ENCODE measurements around the gene LHPP. TPM values are rescaled to one million over a fixed set of nuclear protein-coding genes. Genes with fewer than 3 reads are reported as not detected.

Gene LHPP
- total and polyA plus RNA-seq, 10 of the 15 experiments (the other 5 are each of a cell fraction or from before 2014, with no cell fraction given), result 0.79 to 9.8 (median 6.7) TPM

- TF ChIP-seq, protein P1, sequence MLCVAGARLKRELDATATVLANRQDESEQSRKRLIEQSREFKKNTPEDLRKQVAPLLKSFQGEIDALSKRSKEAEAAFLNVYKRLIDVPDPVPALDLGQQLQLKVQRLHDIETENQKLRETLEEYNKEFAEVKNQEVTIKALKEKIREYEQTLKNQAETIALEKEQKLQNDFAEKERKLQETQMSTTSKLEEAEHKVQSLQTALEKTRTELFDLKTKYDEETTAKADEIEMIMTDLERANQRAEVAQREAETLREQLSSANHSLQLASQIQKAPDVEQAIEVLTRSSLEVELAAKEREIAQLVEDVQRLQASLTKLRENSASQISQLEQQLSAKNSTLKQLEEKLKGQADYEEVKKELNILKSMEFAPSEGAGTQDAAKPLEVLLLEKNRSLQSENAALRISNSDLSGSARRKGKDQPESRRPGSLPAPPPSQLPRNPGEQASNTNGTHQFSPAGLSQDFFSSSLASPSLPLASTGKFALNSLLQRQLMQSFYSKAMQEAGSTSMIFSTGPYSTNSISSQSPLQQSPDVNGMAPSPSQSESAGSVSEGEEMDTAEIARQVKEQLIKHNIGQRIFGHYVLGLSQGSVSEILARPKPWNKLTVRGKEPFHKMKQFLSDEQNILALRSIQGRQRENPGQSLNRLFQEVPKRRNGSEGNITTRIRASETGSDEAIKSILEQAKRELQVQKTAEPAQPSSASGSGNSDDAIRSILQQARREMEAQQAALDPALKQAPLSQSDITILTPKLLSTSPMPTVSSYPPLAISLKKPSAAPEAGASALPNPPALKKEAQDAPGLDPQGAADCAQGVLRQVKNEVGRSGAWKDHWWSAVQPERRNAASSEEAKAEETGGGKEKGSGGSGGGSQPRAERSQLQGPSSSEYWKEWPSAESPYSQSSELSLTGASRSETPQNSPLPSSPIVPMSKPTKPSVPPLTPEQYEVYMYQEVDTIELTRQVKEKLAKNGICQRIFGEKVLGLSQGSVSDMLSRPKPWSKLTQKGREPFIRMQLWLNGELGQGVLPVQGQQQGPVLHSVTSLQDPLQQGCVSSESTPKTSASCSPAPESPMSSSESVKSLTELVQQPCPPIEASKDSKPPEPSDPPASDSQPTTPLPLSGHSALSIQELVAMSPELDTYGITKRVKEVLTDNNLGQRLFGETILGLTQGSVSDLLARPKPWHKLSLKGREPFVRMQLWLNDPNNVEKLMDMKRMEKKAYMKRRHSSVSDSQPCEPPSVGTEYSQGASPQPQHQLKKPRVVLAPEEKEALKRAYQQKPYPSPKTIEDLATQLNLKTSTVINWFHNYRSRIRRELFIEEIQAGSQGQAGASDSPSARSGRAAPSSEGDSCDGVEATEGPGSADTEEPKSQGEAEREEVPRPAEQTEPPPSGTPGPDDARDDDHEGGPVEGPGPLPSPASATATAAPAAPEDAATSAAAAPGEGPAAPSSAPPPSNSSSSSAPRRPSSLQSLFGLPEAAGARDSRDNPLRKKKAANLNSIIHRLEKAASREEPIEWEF (IDR thresholded peaks at IDR 0.05; ENCODE audit: insufficient replicate concordance, low read depth, low read length), result no peak
- TF ChIP-seq NR2C2 (IDR thresholded peaks at IDR 0.05; ENCODE audit: borderline replicate concordance, control insufficient read depth, insufficient read length, low read depth), result no peak
- no peak for TF ChIP-seq TBL1XR1 (IDR thresholded peaks at IDR 0.05; ENCODE audit: low read depth, low read length)
- TF ChIP-seq, protein P2, sequence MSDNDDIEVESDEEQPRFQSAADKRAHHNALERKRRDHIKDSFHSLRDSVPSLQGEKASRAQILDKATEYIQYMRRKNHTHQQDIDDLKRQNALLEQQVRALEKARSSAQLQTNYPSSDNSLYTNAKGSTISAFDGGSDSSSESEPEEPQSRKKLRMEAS (IDR thresholded peaks at IDR 0.05; ENCODE audit: low read depth, low read length), result no peak
- TF ChIP-seq STAT3 (IDR thresholded peaks at IDR 0.05; ENCODE audit: low read depth, low read length), result no peak
- no peak for TF ChIP-seq HDAC2 (IDR thresholded peaks at IDR 0.05)
- TF ChIP-seq EP300 (IDR thresholded peaks at IDR 0.05; ENCODE audit: borderline replicate concordance in 1 of 2, control insufficient read depth in 1 of 2, low read depth in 2 of 2, low read length in 2 of 2), result no peak
- TF ChIP-seq MTA2 (IDR thresholded peaks at IDR 0.05; ENCODE audit: low read depth), result no peak
- TF ChIP-seq SMAD1 (IDR thresholded peaks at IDR 0.05; ENCODE audit: low read depth, partially characterized antibody), result no peak
- no peak for TF ChIP-seq E2F8 (IDR thresholded peaks at IDR 0.05; ENCODE audit: low read depth, partially characterized antibody)
- no peak for TF ChIP-seq GABPA (IDR thresholded peaks at IDR 0.05; ENCODE audit: low read depth)
- no peak for TF ChIP-seq CBFB (IDR thresholded peaks at IDR 0.05; ENCODE audit: low read depth)
- TF ChIP-seq LARP7 (IDR thresholded peaks at IDR 0.05), result no peak
Measured at GRCh38 chr10:124564881-124565280, 103.3 kb downstream of the LHPP start (continued).
